C4-2B (cell line): ENCODE measurements around the gene PLXNA4.

ENCODE experiments used
- H3K27ac ChIP-seq: fragments of 450-650 bp; 2 replicates; pipeline ENCODE4 v1.5.1; 2017
- CTCF ChIP-seq: fragments of 450-650 bp; conservative IDR thresholded peaks from 2 replicates; pipeline ENCODE4 v1.5.1; 2017; ENCODE audit warnings: mild to moderate bottlenecking
- ZFX ChIP-seq: fragments of 450-650 bp; IDR thresholded peaks from 2 replicates; pipeline ENCODE4 v1.6.1; 2017

PLXNA4 gene

GRCh38 chr7:132300599-132301277, 275.5 kb downstream of the PLXNA4 start:
- no peak for TF ChIP-seq ZFX
- no peak for TF ChIP-seq CTCF
- no peak overlapping the region for H3K27ac ChIP-seq

GRCh38 chr7:132298790-132299189, 277.5 kb downstream of the PLXNA4 start:
- H3K27ac ChIP-seq: no peak overlapping the region
- TF ChIP-seq ZFX: no peak
- no peak for TF ChIP-seq CTCF

DNA sequence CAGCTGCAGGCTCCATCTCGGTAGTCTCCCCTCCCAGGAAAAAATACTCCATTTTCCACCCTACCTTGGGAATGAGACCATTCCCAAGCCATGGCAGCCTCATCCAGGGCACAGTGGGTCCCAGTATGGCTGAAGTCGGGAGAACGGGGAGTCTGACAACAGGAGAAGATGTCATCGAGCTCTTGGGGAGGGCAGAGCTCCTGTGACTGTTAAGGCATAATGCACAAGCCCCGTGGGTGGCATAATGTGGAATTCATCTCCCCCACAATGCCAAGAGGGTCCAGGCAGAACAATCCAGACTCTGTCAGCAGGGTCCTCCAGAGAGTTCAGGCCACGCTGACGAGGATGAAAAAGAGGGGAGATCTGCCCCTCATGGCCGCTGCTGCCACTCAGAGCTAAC, 279.4 kb downstream of the PLXNA4 start:
- no peak overlapping the region for H3K27ac ChIP-seq
- TF ChIP-seq ZFX: no peak
- no peak for TF ChIP-seq CTCF

DNA sequence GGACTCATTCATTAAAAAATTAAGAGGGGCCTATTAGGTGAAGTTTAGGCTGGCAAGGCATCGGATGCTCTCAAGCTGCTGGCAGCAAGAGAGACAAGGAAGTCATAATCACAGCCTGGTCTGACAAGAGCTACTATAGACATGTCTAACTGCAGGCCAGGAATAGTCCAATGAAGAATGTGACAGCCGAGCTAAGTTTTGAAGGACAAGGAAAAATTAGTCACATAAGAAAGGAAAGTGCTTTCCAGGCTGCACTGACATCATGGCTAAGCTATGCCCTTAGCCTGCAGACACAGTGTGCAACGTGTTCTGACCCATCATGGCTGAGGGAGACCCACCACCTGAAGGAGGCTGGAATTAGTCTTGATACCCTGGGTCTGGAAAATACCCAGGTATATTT, 281.1 kb downstream of the PLXNA4 start:
- H3K27ac ChIP-seq: no peak overlapping the region
- TF ChIP-seq ZFX (no peak), CTCF (no peak)

- no peak for TF ChIP-seq ZFX
- TF ChIP-seq CTCF: no peak
- no peak overlapping the region for H3K27ac ChIP-seq
Measured at GRCh38 chr7:132292803-132293202, 283.5 kb downstream of the PLXNA4 start.

- no peak overlapping the region for H3K27ac ChIP-seq
- TF ChIP-seq CTCF: no peak
- TF ChIP-seq ZFX: no peak
Measured at GRCh38 chr7:132291481-132291880, 284.8 kb downstream of the PLXNA4 start.

DNA sequence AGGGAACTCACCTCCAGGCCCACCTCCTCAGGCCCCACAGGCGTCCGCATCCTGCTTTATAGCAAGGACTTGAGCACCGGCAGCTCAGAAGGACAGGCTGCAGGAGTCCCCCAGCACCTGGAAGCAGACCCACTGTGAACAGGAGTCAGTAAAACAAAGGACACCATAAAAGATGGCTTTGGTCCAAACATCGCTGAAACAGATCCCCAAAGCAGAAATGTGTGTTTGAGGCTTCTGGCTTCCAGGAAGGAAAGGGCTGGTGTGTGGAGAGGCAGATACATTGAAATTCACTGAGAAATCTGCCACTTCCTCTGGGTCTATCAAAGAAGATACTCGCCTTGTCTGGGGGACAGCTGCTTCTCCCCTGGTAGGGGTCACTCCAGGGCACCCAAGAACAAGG, 286.2 kb downstream of the PLXNA4 start:
- TF ChIP-seq CTCF (no peak), ZFX (no peak)
- no peak overlapping the region for H3K27ac ChIP-seq
